Activated CD4-positive, CD25-positive, alpha-beta regulatory T cell (primary cell): ENCODE data around the gene POMP.
A peak's percentile ranks its signal among the peaks of the same experiment; 100 is the strongest.

Experiments used
- DNase-seq, 4 experiments: peaks; one replicate each; lab custom pipeline; 2025; lab: John Stamatoyannopoulos, UW

POMP gene, protein sequence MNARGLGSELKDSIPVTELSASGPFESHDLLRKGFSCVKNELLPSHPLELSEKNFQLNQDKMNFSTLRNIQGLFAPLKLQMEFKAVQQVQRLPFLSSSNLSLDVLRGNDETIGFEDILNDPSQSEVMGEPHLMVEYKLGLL

GRCh38 chr13:28658796-28659620, at the start of gene POMP:
Gene POMP (plus strand): TSS chr13:28659130. CDS start chr13:28659185, 55 bp downstream.
- DNase-seq, result peak; percentile 82 to 88 (median 88)

DNA sequence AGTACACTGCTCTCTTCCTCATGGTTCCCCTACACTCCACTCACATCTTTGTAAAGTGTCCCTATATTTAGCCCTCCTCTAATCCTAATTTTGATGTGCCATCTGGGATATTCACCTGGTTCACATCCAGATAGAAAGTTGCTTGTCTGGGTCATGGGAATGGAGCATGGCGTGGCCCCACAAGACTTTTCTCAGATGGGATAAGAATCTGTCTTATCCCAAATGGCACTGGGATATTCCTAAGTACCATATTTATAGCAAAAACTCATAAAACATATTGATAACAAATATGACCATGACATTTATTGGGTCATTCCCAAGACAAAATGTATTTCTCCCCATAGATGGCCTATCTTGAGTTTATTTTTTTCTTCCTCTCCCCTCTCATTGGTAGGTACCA, 49.5 kb upstream of the POMP start:
- DNase-seq, result no peak

DNA sequence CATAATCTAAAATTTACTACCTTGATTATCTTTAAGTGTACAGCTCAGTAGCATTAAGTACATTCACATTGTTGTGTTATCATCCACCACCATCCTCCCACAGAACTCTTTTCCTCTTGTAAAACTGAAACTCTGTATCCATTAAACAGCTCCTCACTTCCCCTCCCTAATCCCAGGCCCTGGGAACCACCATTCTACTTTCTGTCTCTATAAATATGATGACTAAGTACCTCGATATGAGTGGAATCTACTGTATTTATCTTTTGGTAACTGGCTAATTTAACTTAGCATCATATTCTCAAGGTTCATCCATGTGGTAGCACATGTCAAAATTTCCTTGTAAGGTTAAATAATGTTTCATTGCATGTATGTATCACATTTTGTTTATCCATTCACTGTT, 49.0 kb upstream of the POMP start:
- DNase-seq, result no peak

GRCh38 chr13:28610996-28611395, 47.9 kb upstream of the POMP start:
- no peak for DNase-seq

- no peak for DNase-seq
These were observed 47.2 kb upstream of the POMP start for GRCh38 chr13:28611654-28612131.

GRCh38 chr13:28613562-28613961, 45.4 kb upstream of the POMP start:
- no peak for DNase-seq

DNA sequence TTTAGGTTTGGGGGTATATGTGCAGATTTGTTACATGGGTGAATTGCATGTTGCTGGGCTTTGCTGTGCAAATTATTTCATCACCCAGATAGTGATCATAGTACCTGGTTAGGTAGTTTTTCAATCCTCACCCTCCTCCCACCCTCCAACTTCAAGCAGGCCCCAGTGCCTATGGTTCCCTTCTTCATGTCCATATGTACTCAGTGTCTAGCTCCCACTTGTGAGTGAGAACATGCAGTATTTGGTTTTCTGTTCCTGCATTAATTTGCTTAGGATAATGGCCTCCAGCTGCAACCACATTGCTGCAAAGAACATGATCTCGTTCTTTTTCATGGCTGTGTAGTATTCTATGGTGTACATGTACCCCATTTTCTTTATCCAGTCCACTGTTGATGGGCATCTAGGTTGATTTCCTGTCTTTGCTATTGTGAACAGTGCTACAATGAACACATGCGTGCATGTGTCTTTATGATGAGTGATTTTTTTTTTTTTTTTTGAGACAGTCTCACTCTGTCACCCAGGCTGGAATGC, 42.9 kb upstream of the POMP start:
- DNase-seq, result no peak

DNA sequence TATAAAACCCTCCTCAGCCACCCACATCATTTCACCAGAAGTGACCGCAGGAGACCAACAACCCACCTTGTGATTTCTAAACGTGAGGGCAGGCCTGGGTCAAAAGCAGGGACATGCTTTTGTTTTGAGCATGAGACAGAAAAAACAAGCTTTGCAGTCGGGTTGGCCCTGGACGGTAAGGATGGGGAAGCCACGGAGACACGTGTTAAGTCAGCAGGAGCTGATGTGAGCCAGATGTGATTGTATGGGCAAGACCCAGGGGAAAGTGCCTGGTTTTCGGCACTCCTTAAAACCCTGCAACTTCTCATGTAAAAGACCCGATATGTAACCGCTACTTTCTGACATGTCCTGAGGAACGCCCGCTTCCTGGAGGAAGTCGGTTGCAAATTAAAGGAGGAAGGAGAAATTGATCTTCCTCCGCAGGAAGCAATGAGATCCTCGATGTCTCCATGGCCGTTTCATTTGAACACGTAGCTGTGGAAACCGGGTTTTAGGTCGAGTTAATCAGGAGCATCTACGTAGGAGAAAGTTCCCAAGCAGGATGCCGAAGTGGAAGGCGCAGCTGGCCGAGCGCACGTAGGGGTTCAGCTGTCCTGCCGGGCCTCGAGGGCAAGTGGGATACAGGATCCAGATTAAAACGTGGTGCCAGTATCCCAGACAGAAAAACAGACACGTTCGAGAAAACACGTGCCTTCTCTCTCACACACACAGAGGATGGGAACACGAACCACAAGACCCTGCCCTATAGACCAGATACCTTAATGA, 40.5 kb upstream of the POMP start:
- no peak for DNase-seq

DNA sequence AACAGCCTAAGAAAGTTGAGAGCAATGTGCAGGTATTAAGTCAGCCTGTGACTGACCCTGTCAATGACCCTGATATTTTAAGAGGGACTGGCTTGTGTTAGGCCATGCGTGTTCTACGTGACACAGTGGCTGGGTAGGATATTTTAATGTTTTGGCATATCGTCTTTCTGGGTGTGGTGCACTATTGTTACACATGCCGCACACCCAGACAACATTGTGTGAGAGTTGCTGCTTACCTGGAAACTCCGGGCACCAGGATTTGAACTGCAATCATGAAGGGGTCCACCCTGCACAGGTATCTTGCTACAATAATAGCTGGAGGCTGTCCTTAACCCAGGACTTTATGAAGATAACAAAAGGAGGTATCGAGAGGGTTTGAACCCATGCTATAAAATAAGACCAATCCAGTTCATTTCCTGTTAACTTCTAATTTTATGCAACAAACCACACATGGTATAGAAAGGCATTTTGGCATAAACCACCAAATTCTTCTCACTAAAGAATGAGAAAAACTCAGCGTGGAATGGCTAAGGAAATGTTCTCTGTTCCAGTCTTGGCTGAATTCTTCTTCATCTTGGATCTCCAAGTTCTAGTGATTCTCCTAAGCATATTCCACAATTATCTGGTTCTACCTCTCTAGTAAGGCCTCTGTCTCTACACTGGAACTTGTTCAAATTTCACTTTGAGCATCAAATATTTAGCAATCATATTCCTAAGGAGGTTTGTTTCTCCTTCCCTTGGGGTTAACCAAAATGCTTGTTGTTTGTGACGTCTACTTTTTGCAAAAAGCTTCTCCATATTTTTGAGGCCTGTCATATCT, 38.7 kb upstream of the POMP start:
- DNase-seq, result no peak

DNA sequence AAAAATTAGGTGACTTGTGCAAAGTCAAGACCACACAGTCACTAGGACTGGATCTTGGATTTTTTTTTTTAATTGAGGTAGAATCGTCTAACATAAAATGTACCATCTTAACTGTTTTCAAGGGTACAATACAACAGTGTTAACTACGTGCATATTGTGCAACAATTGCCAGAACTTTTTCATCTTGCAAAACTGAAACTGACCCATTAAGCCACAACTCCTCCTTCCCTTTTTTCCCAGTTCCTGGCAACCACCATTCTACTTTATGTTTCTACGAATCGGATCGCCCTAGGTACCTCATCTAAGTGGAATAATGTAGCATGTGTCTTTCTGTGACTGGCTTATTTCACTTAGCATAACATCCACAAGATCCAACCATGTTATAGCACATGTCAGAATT, 37.5 kb upstream of the POMP start:
- DNase-seq, result no peak

DNA sequence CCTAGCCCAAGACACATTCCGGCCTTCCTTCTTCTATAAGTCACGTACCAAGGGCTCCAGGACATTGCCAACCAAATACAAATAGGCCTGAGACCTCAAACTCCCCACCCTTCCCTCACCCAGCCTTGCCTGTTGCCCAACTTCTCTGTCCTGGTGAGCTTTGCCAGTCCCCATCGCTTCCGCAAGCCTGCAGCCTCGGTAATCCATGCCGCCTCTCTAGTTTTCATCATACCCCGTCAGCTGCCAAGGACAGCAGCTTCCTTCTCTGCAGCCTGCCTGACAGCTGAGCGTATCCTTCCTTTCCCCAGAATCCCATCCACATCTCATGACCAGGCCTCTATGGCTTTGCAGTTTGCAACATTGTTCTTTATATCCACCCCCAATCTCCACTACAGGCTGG, 36.6 kb upstream of the POMP start:
- no peak for DNase-seq

GRCh38 chr13:28623782-28624706, 34.9 kb upstream of the POMP start:
- DNase-seq, result no peak

- DNase-seq, result no peak
These were observed 34.1 kb upstream of the POMP start for GRCh38 chr13:28624707-28625432.

DNA sequence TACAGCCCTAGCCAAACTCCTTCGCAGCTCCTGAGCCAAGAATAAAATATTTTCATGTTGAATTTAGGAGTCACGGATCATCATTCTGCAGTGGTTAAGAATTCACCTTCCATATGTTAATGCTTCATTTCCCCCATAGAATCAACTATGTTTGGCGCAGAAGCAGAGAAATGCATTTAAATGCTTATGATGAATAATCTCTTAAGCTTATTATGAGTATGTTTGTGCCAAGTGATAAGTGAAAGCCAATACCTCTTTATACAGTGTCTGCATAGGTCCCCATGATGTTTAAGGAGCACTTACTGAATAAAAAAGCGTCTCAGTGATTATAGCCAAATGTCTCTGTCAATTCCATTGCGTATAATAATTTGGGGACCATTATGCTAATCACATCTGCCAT, 32.7 kb upstream of the POMP start:
- DNase-seq, result no peak

DNA sequence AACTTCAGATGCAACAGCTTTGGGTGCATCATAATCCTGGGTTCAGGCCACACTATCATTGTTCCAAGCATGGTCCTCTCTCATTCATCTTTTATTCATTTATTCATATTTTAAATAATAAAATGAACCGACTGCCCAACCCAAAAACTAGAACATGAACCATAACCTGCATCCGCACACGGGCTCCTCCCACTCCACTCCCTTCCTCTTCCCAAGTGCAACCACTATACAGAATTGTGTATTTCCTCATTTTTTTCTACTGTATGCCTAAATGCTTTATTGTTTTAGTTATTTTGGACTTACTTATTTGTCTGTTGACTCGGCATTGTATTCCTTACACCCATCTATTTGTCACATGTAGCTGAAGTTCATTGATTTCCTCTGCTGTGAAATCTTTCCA, 30.7 kb upstream of the POMP start:
- no peak for DNase-seq

DNA sequence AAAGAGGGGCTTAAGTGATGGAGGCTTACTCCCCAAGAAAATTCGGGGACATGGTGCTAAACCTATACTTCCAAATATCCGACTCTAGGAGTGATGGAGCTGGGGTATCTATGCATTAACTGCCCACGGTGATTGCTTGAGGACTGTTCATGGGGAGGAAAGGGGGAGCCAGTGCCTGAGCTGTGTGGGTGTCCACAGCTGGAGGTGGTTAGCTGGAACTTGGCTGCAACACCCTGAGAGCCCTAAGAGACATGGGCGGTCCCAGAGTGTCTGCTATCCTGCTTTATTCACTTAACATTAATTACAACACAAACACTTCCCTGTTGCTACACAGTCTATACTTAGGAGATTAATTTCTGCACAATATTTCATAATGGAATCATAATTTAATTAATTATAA, 28.1 kb upstream of the POMP start:
- no peak for DNase-seq

DNA sequence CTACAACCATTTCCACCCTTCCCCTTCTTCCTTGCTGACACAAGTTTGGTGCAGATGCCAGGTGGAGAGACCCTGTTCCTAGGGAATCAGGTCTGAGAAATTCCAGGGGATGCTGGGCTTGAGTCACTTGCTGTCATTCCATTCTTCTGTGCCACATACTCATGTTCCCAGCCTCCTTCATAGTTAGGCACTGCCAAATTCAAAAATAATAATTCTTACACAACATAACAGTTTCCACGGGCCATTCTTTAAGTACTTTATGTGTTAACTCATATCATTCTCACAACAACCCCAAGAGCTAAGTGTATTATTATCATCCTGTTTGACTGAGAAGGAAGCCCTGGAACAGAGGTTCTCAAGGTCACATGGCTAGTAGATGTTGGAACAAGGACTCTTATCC, 27.1 kb upstream of the POMP start:
- no peak for DNase-seq

GRCh38 chr13:28636069-28636468, 22.9 kb upstream of the POMP start:
- no peak for DNase-seq

DNA sequence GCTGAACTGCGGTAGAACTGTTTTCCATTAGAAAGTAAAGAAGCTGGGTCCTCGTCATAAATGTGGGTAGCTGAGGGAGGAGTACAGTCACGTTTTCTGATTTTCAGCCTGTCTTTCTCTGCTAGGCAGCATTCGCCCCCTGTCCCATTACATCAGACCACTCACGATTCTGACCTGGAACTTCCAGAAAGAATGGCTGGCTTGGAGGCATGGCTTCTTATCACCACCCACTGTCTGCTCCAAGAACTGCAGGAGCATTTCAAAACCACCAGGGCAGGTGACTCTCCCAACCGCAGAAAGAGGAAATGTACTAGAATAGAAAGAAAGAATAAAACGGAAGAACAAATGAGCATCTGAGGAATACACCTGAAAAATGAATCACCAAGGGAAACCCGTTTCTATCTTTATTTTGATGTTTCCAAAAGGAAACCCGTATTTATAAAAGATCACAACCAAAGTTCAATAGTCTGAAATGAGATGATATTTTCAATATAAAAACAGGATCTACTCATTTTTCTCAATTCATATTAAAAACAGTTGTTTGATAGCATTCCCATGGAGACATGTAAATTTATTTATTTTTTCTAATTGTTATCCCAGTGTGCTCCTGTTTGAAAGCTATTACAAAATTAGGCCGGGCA, 22.1 kb upstream of the POMP start:
- DNase-seq, result no peak
